ENCODE measurements around the gene SRD5A2.
"Not testable (repeated sequence)": the region's sequence is repeated elsewhere in the genome, so short reads cannot be mapped to it uniquely, and the experiment has no call there.

SRD5A2 gene

DNA sequence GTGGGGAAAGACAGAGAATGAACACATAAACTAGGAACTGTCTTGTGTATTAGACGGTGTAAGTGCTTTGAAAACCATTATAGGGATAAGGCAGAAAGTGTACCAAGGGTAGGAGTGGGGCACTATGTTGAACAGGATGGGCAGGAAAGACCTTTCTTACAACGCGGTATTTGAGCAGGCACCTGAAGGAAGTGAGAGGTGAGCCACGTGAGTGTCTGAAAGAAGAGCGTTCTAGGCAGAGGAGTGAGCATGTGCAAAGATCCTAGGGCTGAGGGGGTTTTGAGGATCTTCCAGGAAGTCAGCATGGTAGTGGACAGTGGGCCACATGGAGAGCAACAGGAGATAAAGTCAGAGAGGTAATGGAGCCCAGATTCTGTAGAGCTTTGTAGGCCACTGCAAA, 65.2 kb downstream of the SRD5A2 start:
- no peak overlapping the region for H3K4me3 ChIP-seq (ENCODE audit: low read depth, low read length)
- no peak for DNase-seq (ENCODE audit: low read depth)
- TF ChIP-seq, protein P1, sequence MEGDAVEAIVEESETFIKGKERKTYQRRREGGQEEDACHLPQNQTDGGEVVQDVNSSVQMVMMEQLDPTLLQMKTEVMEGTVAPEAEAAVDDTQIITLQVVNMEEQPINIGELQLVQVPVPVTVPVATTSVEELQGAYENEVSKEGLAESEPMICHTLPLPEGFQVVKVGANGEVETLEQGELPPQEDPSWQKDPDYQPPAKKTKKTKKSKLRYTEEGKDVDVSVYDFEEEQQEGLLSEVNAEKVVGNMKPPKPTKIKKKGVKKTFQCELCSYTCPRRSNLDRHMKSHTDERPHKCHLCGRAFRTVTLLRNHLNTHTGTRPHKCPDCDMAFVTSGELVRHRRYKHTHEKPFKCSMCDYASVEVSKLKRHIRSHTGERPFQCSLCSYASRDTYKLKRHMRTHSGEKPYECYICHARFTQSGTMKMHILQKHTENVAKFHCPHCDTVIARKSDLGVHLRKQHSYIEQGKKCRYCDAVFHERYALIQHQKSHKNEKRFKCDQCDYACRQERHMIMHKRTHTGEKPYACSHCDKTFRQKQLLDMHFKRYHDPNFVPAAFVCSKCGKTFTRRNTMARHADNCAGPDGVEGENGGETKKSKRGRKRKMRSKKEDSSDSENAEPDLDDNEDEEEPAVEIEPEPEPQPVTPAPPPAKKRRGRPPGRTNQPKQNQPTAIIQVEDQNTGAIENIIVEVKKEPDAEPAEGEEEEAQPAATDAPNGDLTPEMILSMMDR (IDR thresholded peaks at IDR 0.05; ENCODE audit: insufficient read depth, low read depth, low read length, missing control alignments) = no peak

GRCh38 chr2:31513553-31513952, 67.2 kb downstream of the SRD5A2 start:
- no peak for DNase-seq (ENCODE audit: low read depth)
- no peak overlapping the region for H3K4me3 ChIP-seq (ENCODE audit: low read depth, low read length)
- TF ChIP-seq, protein P1 (IDR thresholded peaks at IDR 0.05; ENCODE audit: insufficient read depth, low read depth, low read length, missing control alignments) = no peak

DNA sequence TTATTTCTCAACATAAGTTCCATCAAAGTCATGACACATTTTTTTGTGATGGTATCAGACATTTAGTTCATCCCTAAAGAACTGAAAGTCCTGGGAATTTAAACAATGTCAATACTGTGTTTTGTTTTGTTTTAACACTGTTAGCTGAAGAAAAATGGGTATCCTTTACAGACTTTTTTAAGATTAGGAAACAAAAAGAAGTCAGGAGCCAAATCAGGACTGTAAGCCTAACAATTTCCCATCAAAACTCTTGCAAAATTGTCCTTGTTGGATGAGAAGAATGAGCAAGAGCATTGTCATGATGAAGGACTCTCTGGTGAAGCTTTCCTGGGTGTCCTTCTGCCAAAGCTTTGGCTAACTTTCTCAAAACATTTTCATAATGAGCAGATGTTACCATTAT, 69.4 kb downstream of the SRD5A2 start:
- TF ChIP-seq, protein P1 (IDR thresholded peaks at IDR 0.05; ENCODE audit: insufficient read depth, low read depth, low read length, missing control alignments) = no peak
- DNase-seq (ENCODE audit: low read depth) = no peak
- no peak overlapping the region for H3K4me3 ChIP-seq (ENCODE audit: low read depth, low read length)

- TF ChIP-seq, protein P1 (IDR thresholded peaks at IDR 0.05; ENCODE audit: insufficient read depth, low read depth, low read length, missing control alignments) = no peak
- H3K4me3 ChIP-seq (ENCODE audit: low read depth, low read length) = no peak overlapping the region
- DNase-seq (ENCODE audit: low read depth) = no peak
Observed at GRCh38 chr2:31505111-31505510, 75.6 kb downstream of the SRD5A2 start.

DNA sequence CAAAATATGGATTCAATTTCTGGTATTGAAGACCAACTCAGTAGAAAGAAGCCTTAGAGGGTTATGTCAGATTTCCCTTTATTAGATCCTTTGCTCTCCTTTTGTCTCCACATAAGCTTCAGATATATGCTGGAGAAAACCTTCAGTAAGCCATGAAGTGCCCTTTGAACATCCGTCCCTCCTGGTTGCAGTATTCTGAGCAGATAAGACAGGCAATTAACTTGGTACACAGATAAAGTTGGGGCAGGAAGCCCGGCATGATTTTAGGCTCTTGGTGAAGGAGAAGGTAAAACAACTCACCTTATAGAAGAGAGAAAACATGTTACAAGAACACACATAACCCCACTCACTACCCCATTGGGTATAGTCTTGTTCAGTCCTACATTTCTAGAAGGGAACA, 76.4 kb downstream of the SRD5A2 start:
- no peak for DNase-seq (ENCODE audit: low read depth)
- TF ChIP-seq, protein P1 (IDR thresholded peaks at IDR 0.05; ENCODE audit: insufficient read depth, low read depth, low read length, missing control alignments) = no peak
- H3K4me3 ChIP-seq (ENCODE audit: low read depth, low read length) = no peak overlapping the region

GRCh38 chr2:31496451-31496874, 84.3 kb downstream of the SRD5A2 start:
- not testable (repeated sequence) for H3K4me3 ChIP-seq (ENCODE audit: low read depth, low read length); DNase-seq (ENCODE audit: low read depth)

DNA sequence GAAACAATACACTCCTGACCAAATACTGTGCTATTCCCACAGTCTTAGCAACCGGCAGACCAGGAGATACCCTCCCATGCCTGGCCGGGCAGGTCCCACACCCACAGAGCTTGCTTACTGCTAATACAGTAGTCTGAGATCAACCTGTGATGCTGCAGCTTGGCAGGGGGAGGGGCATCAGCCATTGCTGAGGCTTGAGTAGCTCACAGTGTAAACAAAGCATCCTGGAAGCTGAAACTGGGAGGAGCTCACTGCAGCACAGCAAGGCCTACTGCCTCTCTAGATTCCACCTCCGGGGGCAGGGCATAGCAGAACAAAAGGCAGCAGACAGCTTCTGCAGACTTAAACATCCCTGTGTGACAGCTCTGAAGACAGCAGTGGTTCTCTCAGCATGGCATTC, 91.4 kb downstream of the SRD5A2 start:
- not testable (repeated sequence) for DNase-seq (ENCODE audit: low read depth)

DNA sequence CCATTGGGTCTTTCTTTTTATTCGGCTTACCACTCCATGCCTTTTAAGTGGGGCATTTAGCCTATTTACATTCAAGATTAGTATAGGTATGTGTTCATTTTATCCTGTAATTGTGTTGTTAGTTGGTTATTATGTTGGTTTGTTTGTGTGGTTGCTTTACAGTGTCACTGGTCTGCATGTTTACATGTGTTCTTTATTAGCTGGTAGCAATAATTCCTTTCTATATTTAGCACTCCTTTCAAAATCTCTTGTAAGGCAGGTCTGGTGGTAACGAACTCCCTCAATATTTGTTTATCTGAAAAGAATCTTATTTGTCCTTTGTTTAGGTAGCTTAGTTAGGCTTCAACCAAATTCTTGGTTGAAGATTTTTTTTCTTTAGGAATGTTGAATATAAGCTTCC, 97.5 kb downstream of the SRD5A2 start:
- H3K4me3 ChIP-seq (ENCODE audit: low read depth, low read length) = no peak overlapping the region
- TF ChIP-seq, protein P1 (IDR thresholded peaks at IDR 0.05; ENCODE audit: insufficient read depth, low read depth, low read length, missing control alignments) = no peak
- no peak for DNase-seq (ENCODE audit: low read depth)

More for the DNA sequence above, 91.4 kb downstream of the SRD5A2 start:
- not testable (repeated sequence) for H3K4me3 ChIP-seq (ENCODE audit: low read depth, low read length)

Data from GM12865 (cell line).